RWPE1 (cell line): ENCODE measurements around the gene GPC1.

Experiments
- CTCF ChIA-PET: fragments of 350-600 bp; sonication (Branson Sonifier 250); formaldehyde crosslinking; extraction: SDS; loops from one replicate; lab custom pipeline; 2021; lab: Yijun Ruan, JAX
- POLR2A ChIA-PET: fragments of 400-600 bp; formaldehyde crosslinking; extraction: SDS; loops from one replicate; lab custom pipeline; 2020; ENCODE audit warnings: antibody characterized with exemption; ENCODE audit not compliant: low non-redundant PET; lab: Yijun Ruan, JAX
- DNase-seq: peaks from one replicate; pipeline ENCODE4 v3.0.0; 2012; ENCODE audit warnings: low spot score
- H3K27ac ChIP-seq: fragments of 450-650 bp; 2 replicates; pipeline ENCODE4 v1.5.1; 2017
- TF ChIP-seq, protein P1 (sequence below): fragments of 450-650 bp; conservative IDR thresholded peaks from 2 replicates; pipeline ENCODE4 v1.5.1; 2017; ENCODE audit warnings: low read depth, mild to moderate bottlenecking

The GPC1 gene

DNA sequence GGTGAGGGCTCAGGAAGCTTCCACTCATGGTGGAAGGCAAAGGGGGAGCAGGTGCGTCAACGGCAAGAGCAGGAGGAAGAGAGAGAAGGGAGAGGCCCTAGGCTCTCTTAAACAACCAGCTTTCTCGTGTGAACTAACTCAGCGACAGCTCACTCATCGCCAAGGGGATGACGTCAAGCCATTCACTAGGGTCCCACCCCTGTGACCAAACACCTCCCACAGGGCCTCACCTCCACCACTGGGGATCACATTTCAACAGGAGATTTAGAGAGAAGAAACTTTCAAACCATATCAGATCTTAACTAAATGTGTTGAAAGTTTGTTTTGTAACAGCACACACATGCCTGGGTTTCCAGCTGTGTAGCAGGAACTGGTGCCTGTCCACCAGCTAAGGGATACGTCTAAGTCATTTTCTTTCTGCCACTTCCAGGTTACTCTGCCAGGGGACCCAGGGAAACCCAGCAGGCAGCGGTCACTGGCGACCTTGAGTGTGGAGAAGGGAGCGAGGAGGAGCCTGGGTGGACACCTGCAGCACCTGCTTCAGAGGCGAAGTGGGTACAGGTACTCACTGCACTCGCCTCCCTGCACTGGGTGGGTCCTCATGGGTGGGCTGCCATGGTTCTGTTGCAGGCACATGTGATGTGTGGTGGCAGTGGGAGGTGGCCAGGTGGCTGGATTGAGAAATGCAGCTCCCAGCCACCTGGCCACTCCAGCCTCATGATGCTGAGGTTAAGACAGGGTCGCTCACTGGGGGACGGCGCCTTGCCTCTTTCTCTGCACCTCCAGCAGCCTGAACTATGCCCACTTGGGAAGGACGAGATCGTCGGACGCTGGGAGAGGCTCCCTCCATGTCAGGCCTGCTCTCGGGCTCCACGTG lies 8.4 kb upstream of the GPC1 start:
- ChIA-PET CTCF (interaction anchor here (0.8 to 0.9 kb wide), 2 partner anchors 15 to 194 kb away, joined by 4 read pairs; no protein-coding TSS in a partner anchor), POLR2A (interaction anchor here (0.5 to 0.6 kb wide), 2 partner anchors 30 to 1197 kb away, joined by 3 to 4 read pairs; no protein-coding TSS in a partner anchor)
- H3K27ac ChIP-seq: peak overlapping the region; percentile 41
- TF ChIP-seq, protein P1, sequence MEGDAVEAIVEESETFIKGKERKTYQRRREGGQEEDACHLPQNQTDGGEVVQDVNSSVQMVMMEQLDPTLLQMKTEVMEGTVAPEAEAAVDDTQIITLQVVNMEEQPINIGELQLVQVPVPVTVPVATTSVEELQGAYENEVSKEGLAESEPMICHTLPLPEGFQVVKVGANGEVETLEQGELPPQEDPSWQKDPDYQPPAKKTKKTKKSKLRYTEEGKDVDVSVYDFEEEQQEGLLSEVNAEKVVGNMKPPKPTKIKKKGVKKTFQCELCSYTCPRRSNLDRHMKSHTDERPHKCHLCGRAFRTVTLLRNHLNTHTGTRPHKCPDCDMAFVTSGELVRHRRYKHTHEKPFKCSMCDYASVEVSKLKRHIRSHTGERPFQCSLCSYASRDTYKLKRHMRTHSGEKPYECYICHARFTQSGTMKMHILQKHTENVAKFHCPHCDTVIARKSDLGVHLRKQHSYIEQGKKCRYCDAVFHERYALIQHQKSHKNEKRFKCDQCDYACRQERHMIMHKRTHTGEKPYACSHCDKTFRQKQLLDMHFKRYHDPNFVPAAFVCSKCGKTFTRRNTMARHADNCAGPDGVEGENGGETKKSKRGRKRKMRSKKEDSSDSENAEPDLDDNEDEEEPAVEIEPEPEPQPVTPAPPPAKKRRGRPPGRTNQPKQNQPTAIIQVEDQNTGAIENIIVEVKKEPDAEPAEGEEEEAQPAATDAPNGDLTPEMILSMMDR: no peak
- DNase-seq: peak; percentile 48

DNA sequence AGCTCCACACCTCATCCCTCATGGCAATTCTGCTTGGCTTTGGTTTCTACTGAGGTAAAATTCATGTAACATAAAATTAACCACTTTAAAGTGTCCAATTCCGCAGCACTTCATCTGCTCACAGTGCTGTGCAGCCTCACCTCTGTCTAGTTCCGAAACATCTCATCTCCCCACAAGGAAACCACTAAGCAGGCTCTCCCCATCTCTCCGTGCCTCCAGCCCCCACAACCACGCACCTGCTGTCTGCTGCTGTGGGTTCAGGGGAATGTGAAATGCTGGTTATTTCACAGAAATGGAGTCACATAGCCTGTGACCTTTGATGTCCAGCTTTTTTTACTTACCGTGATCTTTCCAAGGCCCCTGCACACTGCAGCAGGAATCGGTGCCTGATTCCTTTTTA lies 7.7 kb upstream of the GPC1 start:
- ChIA-PET CTCF (no interaction called here), POLR2A (no interaction called here)
- TF ChIP-seq, protein P1: no peak
- peak overlapping the region; percentile 41; the same call in 1 of the 2 replicates for H3K27ac ChIP-seq
- DNase-seq: no peak

DNA sequence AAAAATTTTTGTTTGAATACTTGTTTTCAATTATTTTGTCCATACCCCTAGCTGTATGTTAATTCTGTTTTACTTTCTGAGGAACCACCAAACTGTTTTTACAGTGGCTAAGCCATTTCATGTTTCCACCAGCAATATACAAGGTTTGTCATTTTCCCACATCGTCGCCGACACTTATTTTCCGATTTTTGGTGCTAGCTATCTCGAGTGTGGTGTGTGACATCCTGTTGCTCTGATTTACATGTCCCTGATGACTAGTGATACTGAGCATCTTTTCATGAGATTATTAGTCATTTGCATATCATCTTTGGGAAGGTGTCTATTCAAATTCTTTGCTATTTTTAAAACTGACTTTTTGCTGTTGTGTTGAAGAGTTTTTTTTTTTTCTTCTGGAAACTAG lies 7.2 kb upstream of the GPC1 start:
- TF ChIP-seq, protein P1: no peak
- no peak overlapping the region for H3K27ac ChIP-seq
- DNase-seq: no peak
- ChIA-PET POLR2A (no interaction called here), CTCF (no interaction called here)

DNA sequence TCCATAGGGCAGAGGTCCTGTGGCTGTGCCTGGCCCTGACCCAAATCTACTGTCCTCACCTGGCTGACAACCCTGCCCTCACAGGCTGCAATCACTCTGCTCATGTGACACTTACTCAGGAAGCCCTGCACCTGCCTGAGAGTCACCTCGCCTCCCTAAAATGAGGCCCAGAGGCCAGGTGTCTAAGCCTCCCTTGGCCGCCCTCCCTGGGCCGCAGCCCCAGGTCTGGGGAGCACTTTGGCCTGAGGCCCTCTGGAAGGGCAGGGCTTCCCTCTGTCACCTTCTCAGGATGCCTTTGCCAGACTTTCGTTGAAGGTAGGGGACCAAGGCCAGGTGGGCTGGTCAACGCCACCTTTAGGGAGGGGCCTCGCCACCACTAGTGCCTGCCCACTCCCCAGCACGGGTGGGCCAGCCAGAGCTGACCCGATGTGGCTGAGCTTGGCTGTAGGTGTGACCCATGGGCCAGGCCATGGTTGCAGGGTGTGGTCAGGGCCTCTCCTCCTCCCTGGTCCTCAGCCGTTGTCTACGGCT lies 6.1 kb upstream of the GPC1 start:
- ChIA-PET POLR2A (no interaction called here), CTCF (no interaction called here)
- no peak for DNase-seq
- TF ChIP-seq, protein P1: no peak
- no peak overlapping the region for H3K27ac ChIP-seq

DNA sequence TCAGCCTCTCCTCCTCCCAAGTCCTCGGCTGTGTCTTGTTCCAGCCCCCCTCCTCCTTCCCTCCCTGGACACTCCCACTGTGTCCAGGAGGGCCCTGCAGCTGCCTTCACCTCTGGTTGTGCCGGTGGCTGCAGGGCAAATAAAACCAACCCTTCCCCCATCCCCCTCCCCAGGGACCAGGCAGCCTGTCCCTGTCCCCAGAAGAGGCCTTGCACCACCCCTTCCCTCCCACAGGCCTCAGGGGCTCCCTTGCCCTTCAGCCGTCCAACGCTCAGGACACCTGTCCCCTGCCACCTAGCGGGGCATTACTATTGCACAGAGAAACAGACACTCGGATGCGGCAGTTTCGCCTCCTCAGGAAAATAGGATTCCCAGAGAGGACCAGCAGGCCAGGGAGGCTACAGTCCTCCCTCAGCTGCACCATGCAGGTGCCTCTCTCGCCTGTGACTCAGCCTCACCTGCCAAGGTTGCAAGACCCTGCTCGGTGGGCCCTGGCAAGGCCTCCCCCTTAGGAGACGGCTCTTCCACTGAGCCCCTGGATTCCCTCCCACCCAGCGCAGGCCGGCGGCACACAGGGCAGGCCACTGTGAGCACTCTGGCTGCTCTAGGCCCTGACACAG lies 5.5 kb upstream of the GPC1 start:
- ChIA-PET POLR2A (no interaction called here), CTCF (no interaction called here)
- TF ChIP-seq, protein P1: no peak
- H3K27ac ChIP-seq: no peak overlapping the region
- DNase-seq: no peak

DNA sequence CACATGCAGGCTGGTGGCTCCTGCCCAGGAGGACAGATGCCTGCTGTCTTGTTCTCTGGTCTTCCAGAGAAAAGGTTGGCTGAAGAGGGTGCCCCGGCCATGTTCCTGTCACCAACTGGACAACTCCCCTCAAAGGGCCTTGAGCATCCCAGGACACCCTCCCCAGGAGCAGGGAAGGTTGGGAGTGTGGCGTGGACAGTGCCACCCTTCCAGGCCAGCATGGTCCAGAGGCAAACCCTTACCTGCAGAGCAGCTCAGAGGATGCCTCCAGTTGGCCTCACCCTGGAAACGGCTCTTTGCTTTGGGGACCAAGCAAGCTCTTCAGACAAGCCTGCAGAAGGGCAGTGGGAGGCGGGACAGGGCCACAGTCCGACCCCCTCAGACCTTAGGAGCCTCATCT lies 4.9 kb upstream of the GPC1 start:
- CTCF ChIA-PET: interaction anchor here (1.2 kb wide), 1 partner anchor 88 kb away, joined by 3 read pairs; no protein-coding TSS in a partner anchor

More for the DNA sequence above, 4.9 kb upstream of the GPC1 start:
- TF ChIP-seq, protein P1: no peak
- POLR2A ChIA-PET: no interaction called here
- no peak for DNase-seq
- 0 out of 2 replicates have a peak overlapping the region, but pooled peaks have one; percentile 100 for H3K27ac ChIP-seq
